ENCODE measurements around the gene PECR. TPM values are rescaled to one million over a fixed set of nuclear protein-coding genes. Genes with fewer than 3 reads are reported as not detected.

The PECR gene
- total and polyA plus RNA-seq, 3 donors from 2014 or later: 3.0 to 4.0 (median 3.0) TPM

DNA sequence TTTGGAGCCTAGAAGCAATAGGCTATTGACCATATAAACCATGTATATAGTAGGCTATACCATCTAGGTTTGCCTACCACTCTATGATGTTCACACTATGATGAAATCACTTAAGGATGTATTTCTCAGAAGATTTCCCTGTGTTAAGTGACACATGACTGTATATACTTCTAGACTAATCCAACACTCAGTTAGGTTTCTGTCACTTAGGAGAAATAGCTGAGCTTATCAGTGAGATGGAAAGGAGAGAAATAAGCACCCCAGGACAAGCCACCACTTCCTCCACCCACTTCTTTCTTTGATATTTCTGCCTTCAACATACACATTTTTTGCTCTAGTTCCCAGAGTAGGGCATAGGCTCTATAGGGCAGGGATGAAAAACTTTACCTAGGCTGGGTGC is 7.8 kb downstream of the PECR start:
- intact Hi-C loops (cut with DNase I; ENCODE audit: low total_unique reads): no loop called here
- Histone ChIP-seq H3K36me3 (ENCODE audit: low read depth, missing control alignments) (no peaks in the 10 kb centered on the region), H3K4me1 (no peaks in the 10 kb centered on the region), H3K4me3 (no peak overlapping the region), H3K27ac (no peak overlapping the region), H3K27me3 (no peaks in the 10 kb centered on the region), H3K9me3 (no peaks in the 10 kb centered on the region)
- TF ChIP-seq POLR2A (IDR thresholded peaks at IDR 0.05) (no peak), CTCF (IDR thresholded peaks at IDR 0.05) (no peak)
- no peak for DNase-seq

DNA sequence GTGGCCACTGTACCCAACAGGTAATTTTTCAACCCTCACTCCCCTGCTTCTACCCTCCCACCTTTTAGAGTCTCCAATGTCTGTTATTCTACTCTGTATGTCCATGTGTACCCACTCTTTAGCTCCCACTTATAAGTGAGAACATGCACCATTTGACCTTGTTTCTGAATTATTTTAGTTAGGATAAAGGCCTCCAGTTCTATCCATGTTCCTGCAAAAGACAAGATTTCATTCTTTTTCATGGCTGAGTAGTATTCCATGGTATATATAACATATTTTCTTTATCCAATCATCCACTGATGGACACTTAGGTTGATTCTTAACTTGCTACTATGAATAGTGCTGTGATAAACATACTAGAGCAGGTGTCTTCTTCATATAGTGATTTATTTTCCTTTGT is 9.1 kb downstream of the PECR start:
- Histone ChIP-seq H3K27me3 (no peaks in the 10 kb centered on the region), H3K36me3 (ENCODE audit: low read depth, missing control alignments) (no peaks in the 10 kb centered on the region), H3K9me3 (no peaks in the 10 kb centered on the region), H3K4me1 (no peaks in the 10 kb centered on the region), H3K4me3 (no peak overlapping the region), H3K27ac (no peak overlapping the region)
- TF ChIP-seq POLR2A (IDR thresholded peaks at IDR 0.05): no peak
- intact Hi-C loops (cut with DNase I; ENCODE audit: low total_unique reads): no loop called here
- DNase-seq: no peak

- TF ChIP-seq CTCF (IDR thresholded peaks at IDR 0.05) (no peak), POLR2A (IDR thresholded peaks at IDR 0.05) (no peak)
- WGBS, 2 donors: 88% methylated on average over 12 of the region's 12 CpGs
- Histone ChIP-seq H3K27me3 (no peaks in the 10 kb centered on the region), H3K27ac (no peak overlapping the region), H3K9me3 (no peaks in the 10 kb centered on the region), H3K4me1 (no peaks in the 10 kb centered on the region), H3K4me3 (no peak overlapping the region), H3K36me3 (ENCODE audit: low read depth, missing control alignments) (no peaks in the 10 kb centered on the region)
- no peak for DNase-seq
- intact Hi-C loops (cut with DNase I; ENCODE audit: low total_unique reads): no loop called here
These were observed 10.3 kb downstream of the PECR start for GRCh38 chr2:216071111-216071851.

GRCh38 chr2:216070195-216070594 is 11.4 kb downstream of the PECR start:
- no peaks in the 10 kb centered on the region for H3K27me3 ChIP-seq
- no peak for DNase-seq

GRCh38 chr2:216069028-216069427 is 12.6 kb downstream of the PECR start:
- H3K27me3 ChIP-seq: no peaks in the 10 kb centered on the region
- no peak for TF ChIP-seq POLR2A (IDR thresholded peaks at IDR 0.05)
- TF ChIP-seq CTCF (IDR thresholded peaks at IDR 0.05): no peak
- no peaks in the 10 kb centered on the region for H3K36me3 ChIP-seq (ENCODE audit: low read depth, missing control alignments)
- no peaks in the 10 kb centered on the region for H3K9me3 ChIP-seq
- no peak for DNase-seq
- no peak overlapping the region for H3K4me3 ChIP-seq
- 92 to 94% methylated on average over 2 of the region's 2 CpGs for WGBS, 2 donors
- H3K27ac ChIP-seq: no peak overlapping the region
- H3K4me1 ChIP-seq: no peaks in the 10 kb centered on the region
- intact Hi-C loops (cut with DNase I; ENCODE audit: low total_unique reads): no loop called here

More at GRCh38 chr2:216070195-216070594, 11.4 kb downstream of the PECR start:
- intact Hi-C loops (cut with DNase I; ENCODE audit: low total_unique reads): no loop called here
- TF ChIP-seq CTCF (IDR thresholded peaks at IDR 0.05) (no peak), POLR2A (IDR thresholded peaks at IDR 0.05) (no peak)
- H3K9me3 ChIP-seq: no peaks in the 10 kb centered on the region
- WGBS, 2 donors: 89 to 93% methylated on average over 6 of the region's 6 CpGs
- no peaks in the 10 kb centered on the region for H3K36me3 ChIP-seq (ENCODE audit: low read depth, missing control alignments)
- no peak overlapping the region for H3K4me3 ChIP-seq
- no peak overlapping the region for H3K27ac ChIP-seq
- no peaks in the 10 kb centered on the region for H3K4me1 ChIP-seq
